K562 (cell line): ENCODE results near the gene CARM1. TPM values are rescaled to one million over a fixed set of nuclear protein-coding genes. Genes with fewer than 3 reads are reported as not detected.
A peak's percentile ranks its signal among the peaks of the same experiment; 100 is the strongest.

Source experiments
- CTBP1 ChIP-seq: fragments of 450-650 bp; IDR thresholded peaks from 2 replicates; pipeline ENCODE4 v1.6.1; 2016; ENCODE audit warnings: borderline replicate concordance
- ESRRB ChIP-seq: fragments of 250-450 bp; sonication (Bioruptor Pico); IDR thresholded peaks from 2 replicates; pipeline ENCODE4 v1.5.0; 2020; ENCODE audit warnings: mild to moderate bottlenecking, moderate library complexity, borderline replicate concordance
- HNRNPK ChIP-seq: fragments of 200-400 bp; formaldehyde crosslinking; IDR thresholded peaks from one replicate; pipeline ENCODE4 v1.6.1; 2018; ENCODE audit warnings: mild to moderate bottlenecking, low read depth, low read length; ENCODE audit not compliant: poor library complexity, severe bottlenecking
- MEIS2 ChIP-seq: fragments of 450-650 bp; IDR thresholded peaks from 2 replicates; pipeline ENCODE4 v1.6.1; 2014; ENCODE audit warnings: mild to moderate bottlenecking; ENCODE audit not compliant: partially characterized antibody
- PHF8 ChIP-seq: fragments of 200-600 bp; sonication (generic); IDR thresholded peaks from 2 replicates; pipeline ENCODE4 v1.6.1; 2012; ENCODE audit warnings: mixed run types, mild to moderate bottlenecking, inconsistent platforms, low read length, moderate library complexity, borderline replicate concordance
- POLR2H ChIP-seq: IDR thresholded peaks from 2 replicates; pipeline ENCODE4 v1.6.1; 2016; ENCODE audit warnings: missing genetic modification characterization, low read depth, mild to moderate bottlenecking, control low read depth, missing compliant biosample characterization, moderate library complexity
- RBM17 ChIP-seq: fragments of 200-400 bp; formaldehyde crosslinking; IDR thresholded peaks from 2 replicates; pipeline ENCODE4 v1.6.1; 2017; ENCODE audit warnings: low read depth, mild to moderate bottlenecking, low read length, borderline replicate concordance
- SP2 ChIP-seq: IDR thresholded peaks from 2 replicates; pipeline ENCODE4 v1.6.1; 2011; ENCODE audit warnings: mild to moderate bottlenecking, low read depth, low read length, moderate library complexity; ENCODE audit not compliant: poor library complexity, severe bottlenecking; ENCODE audit errors: extremely low read depth
- TAL1 ChIP-seq: fragments of 450-650 bp; IDR thresholded peaks from 2 replicates; pipeline ENCODE4 v1.6.1; 2016; ENCODE audit warnings: mild to moderate bottlenecking
- TFE3 ChIP-seq: fragments of 450-650 bp; formaldehyde crosslinking; IDR thresholded peaks from 2 replicates; pipeline ENCODE4 v1.4.0; 2020; ENCODE audit warnings: mild to moderate bottlenecking, mixed read lengths
- ZFX ChIP-seq: sonication (generic); formaldehyde crosslinking; IDR thresholded peaks from 2 replicates; pipeline ENCODE4 v1.8.0; 2022; ENCODE audit warnings: mild to moderate bottlenecking, missing genetic modification reagents, moderate library complexity
- ZNF766 ChIP-seq: fragments of 200-800 bp; sonication (Bioruptor generic); conservative IDR thresholded peaks from 2 replicates; pipeline ENCODE4 v1.6.1; 2016; ENCODE audit warnings: missing genetic modification characterization, missing compliant biosample characterization
- polyA plus RNA-seq, 8 experiments: library from polyadenylated mRNA; depleted of rRNA in 4 of 8; stranded (reverse) in 5 of 8; unstranded in 3 of 8; fragments of >200 nt; fragmentation: Nextera tagmentation in 2 of 8; fragmentation: Illumina TruSeq in 1 of 8; extraction: Ambion mirVana in 2 of 8; extraction: Trizol in 1 of 8; gene quantifications; 2 replicates each; pipeline versions ENCODE4 v1.2.1 to v1.2.3, GENCODE V29; 2011 to 2014; ENCODE audit warnings: inconsistent platforms in 1 of 8, missing spikeins in 1 of 8
- total RNA-seq, 7 experiments: library from RNA; depleted of rRNA in 6 of 7; stranded (reverse); fragments of >200 nt in 6 of 7; fragmentation: Illumina TruSeq in 2 of 7; extraction: Trizol in 2 of 7; gene quantifications; 2 replicates each; pipeline versions ENCODE4 v1.2.1 to v1.2.3, GENCODE V29; 2011 to 2021; ENCODE audit warnings: low replicate concordance in 1 of 7
- TF ChIP-seq, protein P1 (sequence below), 3 experiments: fragments of 200-800 bp in 1 of 3; fragments of 250-450 bp in 1 of 3; fragments of 450-650 bp in 1 of 3; sonication (Bioruptor Pico) in 1 of 3; sonication (Bioruptor generic) in 1 of 3; formaldehyde crosslinking in 1 of 3; IDR thresholded peaks; 2 replicates each; pipeline versions ENCODE4 v1.6.1 to v1.8.0; 2016 to 2022; ENCODE audit warnings: mild to moderate bottlenecking in 2 of 3, missing genetic modification characterization in 2 of 3, missing compliant biosample characterization in 1 of 3, moderate library complexity in 1 of 3
- TF ChIP-seq, protein P2 (sequence below), 2 experiments: fragments of 450-650 bp; IDR thresholded peaks; 2 replicates each; pipeline ENCODE4 v1.6.1; 2018; ENCODE audit warnings: mild to moderate bottlenecking in 2 of 2, low read depth in 1 of 2; ENCODE audit not compliant: partially characterized antibody in 2 of 2
- TF ChIP-seq, protein P3 (sequence below), 2 experiments: fragments of 450-650 bp; IDR thresholded peaks; 2 replicates each; pipeline ENCODE4 v1.6.1; 2016

Gene CARM1
- total and polyA plus RNA-seq, 9 of the 15 experiments (the other 6 are each of a cell fraction or from before 2014, with no cell fraction given), result 0.36 to 86.0 (median 29.7) TPM

GRCh38 chr19:10835754-10836478 lies 35.4 kb upstream of the CARM1 start, which contains the start of gene TMED1 (continued):
- TF ChIP-seq CTBP1 (no peak; the same call in none of the 2 replicates), SP2 (peak; percentile 16), PHF8 (peak; percentile 90), TAL1 (0 out of 2 replicates have a peak, but pooled peaks have one; percentile 25), ESRRB (CRISPR knock-in tag) (no peak), HNRNPK (no peak), MEIS2 (peak; percentile 45), ZNF766 (CRISPR knock-in tag) (no peak), POLR2H (tag) (peak; percentile 82), ZFX (CRISPR knock-in tag) (peak; percentile 93), RBM17 (no peak), TFE3 (CRISPR knock-in tag) (0 out of 2 replicates have a peak, but pooled peaks have one; percentile 23)
- TF ChIP-seq, protein P1, sequence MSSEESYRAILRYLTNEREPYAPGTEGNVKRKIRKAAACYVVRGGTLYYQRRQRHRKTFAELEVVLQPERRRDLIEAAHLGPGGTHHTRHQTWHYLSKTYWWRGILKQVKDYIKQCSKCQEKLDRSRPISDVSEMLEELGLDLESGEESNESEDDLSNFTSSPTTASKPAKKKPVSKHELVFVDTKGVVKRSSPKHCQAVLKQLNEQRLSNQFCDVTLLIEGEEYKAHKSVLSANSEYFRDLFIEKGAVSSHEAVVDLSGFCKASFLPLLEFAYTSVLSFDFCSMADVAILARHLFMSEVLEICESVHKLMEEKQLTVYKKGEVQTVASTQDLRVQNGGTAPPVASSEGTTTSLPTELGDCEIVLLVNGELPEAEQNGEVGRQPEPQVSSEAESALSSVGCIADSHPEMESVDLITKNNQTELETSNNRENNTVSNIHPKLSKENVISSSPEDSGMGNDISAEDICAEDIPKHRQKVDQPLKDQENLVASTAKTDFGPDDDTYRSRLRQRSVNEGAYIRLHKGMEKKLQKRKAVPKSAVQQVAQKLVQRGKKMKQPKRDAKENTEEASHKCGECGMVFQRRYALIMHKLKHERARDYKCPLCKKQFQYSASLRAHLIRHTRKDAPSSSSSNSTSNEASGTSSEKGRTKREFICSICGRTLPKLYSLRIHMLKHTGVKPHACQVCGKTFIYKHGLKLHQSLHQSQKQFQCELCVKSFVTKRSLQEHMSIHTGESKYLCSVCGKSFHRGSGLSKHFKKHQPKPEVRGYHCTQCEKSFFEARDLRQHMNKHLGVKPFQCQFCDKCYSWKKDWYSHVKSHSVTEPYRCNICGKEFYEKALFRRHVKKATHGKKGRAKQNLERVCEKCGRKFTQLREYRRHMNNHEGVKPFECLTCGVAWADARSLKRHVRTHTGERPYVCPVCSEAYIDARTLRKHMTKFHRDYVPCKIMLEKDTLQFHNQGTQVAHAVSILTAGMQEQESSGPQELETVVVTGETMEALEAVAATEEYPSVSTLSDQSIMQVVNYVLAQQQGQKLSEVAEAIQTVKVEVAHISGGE (CRISPR knock-in tag; IDR thresholded peaks at IDR 0.05), result no peak; a peak in 1 of 6 replicates
- TF ChIP-seq, protein P2, sequence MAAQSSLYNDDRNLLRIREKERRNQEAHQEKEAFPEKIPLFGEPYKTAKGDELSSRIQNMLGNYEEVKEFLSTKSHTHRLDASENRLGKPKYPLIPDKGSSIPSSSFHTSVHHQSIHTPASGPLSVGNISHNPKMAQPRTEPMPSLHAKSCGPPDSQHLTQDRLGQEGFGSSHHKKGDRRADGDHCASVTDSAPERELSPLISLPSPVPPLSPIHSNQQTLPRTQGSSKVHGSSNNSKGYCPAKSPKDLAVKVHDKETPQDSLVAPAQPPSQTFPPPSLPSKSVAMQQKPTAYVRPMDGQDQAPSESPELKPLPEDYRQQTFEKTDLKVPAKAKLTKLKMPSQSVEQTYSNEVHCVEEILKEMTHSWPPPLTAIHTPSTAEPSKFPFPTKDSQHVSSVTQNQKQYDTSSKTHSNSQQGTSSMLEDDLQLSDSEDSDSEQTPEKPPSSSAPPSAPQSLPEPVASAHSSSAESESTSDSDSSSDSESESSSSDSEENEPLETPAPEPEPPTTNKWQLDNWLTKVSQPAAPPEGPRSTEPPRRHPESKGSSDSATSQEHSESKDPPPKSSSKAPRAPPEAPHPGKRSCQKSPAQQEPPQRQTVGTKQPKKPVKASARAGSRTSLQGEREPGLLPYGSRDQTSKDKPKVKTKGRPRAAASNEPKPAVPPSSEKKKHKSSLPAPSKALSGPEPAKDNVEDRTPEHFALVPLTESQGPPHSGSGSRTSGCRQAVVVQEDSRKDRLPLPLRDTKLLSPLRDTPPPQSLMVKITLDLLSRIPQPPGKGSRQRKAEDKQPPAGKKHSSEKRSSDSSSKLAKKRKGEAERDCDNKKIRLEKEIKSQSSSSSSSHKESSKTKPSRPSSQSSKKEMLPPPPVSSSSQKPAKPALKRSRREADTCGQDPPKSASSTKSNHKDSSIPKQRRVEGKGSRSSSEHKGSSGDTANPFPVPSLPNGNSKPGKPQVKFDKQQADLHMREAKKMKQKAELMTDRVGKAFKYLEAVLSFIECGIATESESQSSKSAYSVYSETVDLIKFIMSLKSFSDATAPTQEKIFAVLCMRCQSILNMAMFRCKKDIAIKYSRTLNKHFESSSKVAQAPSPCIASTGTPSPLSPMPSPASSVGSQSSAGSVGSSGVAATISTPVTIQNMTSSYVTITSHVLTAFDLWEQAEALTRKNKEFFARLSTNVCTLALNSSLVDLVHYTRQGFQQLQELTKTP (IDR thresholded peaks at IDR 0.05; ENCODE audit: low read depth in 1 of 2, partially characterized antibody in 2 of 2), result no peak
- TF ChIP-seq, protein P3, sequence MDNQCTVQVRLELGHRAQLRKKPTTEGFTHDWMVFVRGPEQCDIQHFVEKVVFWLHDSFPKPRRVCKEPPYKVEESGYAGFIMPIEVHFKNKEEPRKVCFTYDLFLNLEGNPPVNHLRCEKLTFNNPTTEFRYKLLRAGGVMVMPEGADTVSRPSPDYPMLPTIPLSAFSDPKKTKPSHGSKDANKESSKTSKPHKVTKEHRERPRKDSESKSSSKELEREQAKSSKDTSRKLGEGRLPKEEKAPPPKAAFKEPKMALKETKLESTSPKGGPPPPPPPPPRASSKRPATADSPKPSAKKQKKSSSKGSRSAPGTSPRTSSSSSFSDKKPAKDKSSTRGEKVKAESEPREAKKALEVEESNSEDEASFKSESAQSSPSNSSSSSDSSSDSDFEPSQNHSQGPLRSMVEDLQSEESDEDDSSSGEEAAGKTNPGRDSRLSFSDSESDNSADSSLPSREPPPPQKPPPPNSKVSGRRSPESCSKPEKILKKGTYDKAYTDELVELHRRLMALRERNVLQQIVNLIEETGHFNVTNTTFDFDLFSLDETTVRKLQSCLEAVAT (IDR thresholded peaks at IDR 0.05), result no peak
